ENCODE data around the gene GRB10. TPM values are rescaled to one million over a fixed set of nuclear protein-coding genes. Genes with fewer than 3 reads are reported as not detected.

GRB10 gene
- total RNA-seq, 1 experiment from 2014 or later: 47.9 TPM

- TF ChIP-seq CTCF (conservative IDR thresholded peaks at IDR 0.05): no peak
- no peak for TF ChIP-seq EZH2 (IDR thresholded peaks at IDR 0.05; ENCODE audit: low read depth)
- no peaks in the 10 kb centered on the region for H3K27me3 ChIP-seq (ENCODE audit: insufficient read depth, low read depth)
- H3K4me1 ChIP-seq (replicated peaks; ENCODE audit: insufficient read depth): no peaks in the 10 kb centered on the region
- no peak for DNase-seq
- no peaks in the 10 kb centered on the region for H3F3A ChIP-seq (ENCODE audit: insufficient read depth, low read depth)
- H4K20me1 ChIP-seq (ENCODE audit: insufficient read depth): peaks cover 20% of the 10 kb centered on the region
- no peak overlapping the region for H3K27ac ChIP-seq
- H3K79me2 ChIP-seq (ENCODE audit: low read depth): no peaks in the 10 kb centered on the region
- ChIA-PET CTCF (interaction anchor here (0.7 kb wide), 2 partner anchors 398 to 671 kb away, joined by 3 read pairs; no protein-coding TSS in a partner anchor), POLR2A (ENCODE audit: unreplicated experiment) (no interaction called here)
- intact Hi-C loops (cut with micrococcal nuclease; ENCODE audit: unreplicated experiment): no loop called here
- H2AFZ ChIP-seq: no peak overlapping the region
- no TSS peak for BruUV-seq (replicated peaks)
- H3K9me2 ChIP-seq (ENCODE audit: insufficient read depth): no peaks in the 10 kb centered on the region
- H3K36me3 ChIP-seq (ENCODE audit: low read depth): no peaks in the 10 kb centered on the region
- no peaks in the 10 kb centered on the region for H3K9me3 ChIP-seq (ENCODE audit: insufficient read depth, low read depth)
- H3K4me2 ChIP-seq: no peak overlapping the region
- no peak overlapping the region for H3K4me3 ChIP-seq
Measured at GRCh38 chr7:50647286-50647980, 135.3 kb downstream of the GRB10 start.

- POLR2A ChIA-PET (ENCODE audit: unreplicated experiment): no interaction called here
- H3K27me3 ChIP-seq (ENCODE audit: insufficient read depth, low read depth): no peaks in the 10 kb centered on the region
- no peak overlapping the region for H3K4me2 ChIP-seq
- H3K4me1 ChIP-seq (replicated peaks; ENCODE audit: insufficient read depth): no peaks in the 10 kb centered on the region
- no peaks in the 10 kb centered on the region for H3F3A ChIP-seq (ENCODE audit: insufficient read depth, low read depth)
- H3K79me2 ChIP-seq (ENCODE audit: low read depth): no peaks in the 10 kb centered on the region
- H3K9me2 ChIP-seq (ENCODE audit: insufficient read depth): no peaks in the 10 kb centered on the region
- no peak overlapping the region for H2AFZ ChIP-seq
- no peaks in the 10 kb centered on the region for H3K36me3 ChIP-seq (ENCODE audit: low read depth)
- no peaks in the 10 kb centered on the region for H3K9me3 ChIP-seq (ENCODE audit: insufficient read depth, low read depth)
- CTCF ChIA-PET: no interaction called here
- intact Hi-C loops (cut with micrococcal nuclease; ENCODE audit: unreplicated experiment): no loop called here
- no peak overlapping the region for H3K4me3 ChIP-seq
- no TSS peak for BruUV-seq (replicated peaks)
- peaks cover 20% of the 10 kb centered on the region for H4K20me1 ChIP-seq (ENCODE audit: insufficient read depth)
- DNase-seq: no peak
- H3K27ac ChIP-seq: no peak overlapping the region
- TF ChIP-seq CTCF (conservative IDR thresholded peaks at IDR 0.05): no peak
- no peak for TF ChIP-seq EZH2 (IDR thresholded peaks at IDR 0.05; ENCODE audit: low read depth)
Measured at GRCh38 chr7:50646069-50646468, 136.6 kb downstream of the GRB10 start.

GRCh38 chr7:50645186-50645585 lies 137.5 kb downstream of the GRB10 start:
- H3K4me3 ChIP-seq: no peak overlapping the region
- no peak overlapping the region for H3K4me2 ChIP-seq
- no peak overlapping the region for H2AFZ ChIP-seq
- H3K9me2 ChIP-seq (ENCODE audit: insufficient read depth): no peaks in the 10 kb centered on the region
- H3K27ac ChIP-seq: no peak overlapping the region
- no peaks in the 10 kb centered on the region for H3F3A ChIP-seq (ENCODE audit: insufficient read depth, low read depth)
- no peaks in the 10 kb centered on the region for H3K9me3 ChIP-seq (ENCODE audit: insufficient read depth, low read depth)
- CTCF ChIA-PET: no interaction called here
- DNase-seq: no peak
- no TSS peak for BruUV-seq (replicated peaks)
- H3K79me2 ChIP-seq (ENCODE audit: low read depth): no peaks in the 10 kb centered on the region
- POLR2A ChIA-PET (ENCODE audit: unreplicated experiment): no interaction called here
- TF ChIP-seq EZH2 (IDR thresholded peaks at IDR 0.05; ENCODE audit: low read depth) (no peak), CTCF (conservative IDR thresholded peaks at IDR 0.05) (no peak)
- no peaks in the 10 kb centered on the region for H3K4me1 ChIP-seq (replicated peaks; ENCODE audit: insufficient read depth)
- intact Hi-C loops (cut with micrococcal nuclease; ENCODE audit: unreplicated experiment): no loop called here
- H3K36me3 ChIP-seq (ENCODE audit: low read depth): no peaks in the 10 kb centered on the region
- peaks cover 20% of the 10 kb centered on the region for H4K20me1 ChIP-seq (ENCODE audit: insufficient read depth)
- no peaks in the 10 kb centered on the region for H3K27me3 ChIP-seq (ENCODE audit: insufficient read depth, low read depth)
